ENCODE measurements around the gene FOXM1. TPM values are rescaled to one million over a fixed set of nuclear protein-coding genes. Genes with fewer than 3 reads are reported as not detected.

The FOXM1 gene
- total RNA-seq, 6 experiments from 2014 or later: 41.9 to 96.4 (median 89.6) TPM

DNA sequence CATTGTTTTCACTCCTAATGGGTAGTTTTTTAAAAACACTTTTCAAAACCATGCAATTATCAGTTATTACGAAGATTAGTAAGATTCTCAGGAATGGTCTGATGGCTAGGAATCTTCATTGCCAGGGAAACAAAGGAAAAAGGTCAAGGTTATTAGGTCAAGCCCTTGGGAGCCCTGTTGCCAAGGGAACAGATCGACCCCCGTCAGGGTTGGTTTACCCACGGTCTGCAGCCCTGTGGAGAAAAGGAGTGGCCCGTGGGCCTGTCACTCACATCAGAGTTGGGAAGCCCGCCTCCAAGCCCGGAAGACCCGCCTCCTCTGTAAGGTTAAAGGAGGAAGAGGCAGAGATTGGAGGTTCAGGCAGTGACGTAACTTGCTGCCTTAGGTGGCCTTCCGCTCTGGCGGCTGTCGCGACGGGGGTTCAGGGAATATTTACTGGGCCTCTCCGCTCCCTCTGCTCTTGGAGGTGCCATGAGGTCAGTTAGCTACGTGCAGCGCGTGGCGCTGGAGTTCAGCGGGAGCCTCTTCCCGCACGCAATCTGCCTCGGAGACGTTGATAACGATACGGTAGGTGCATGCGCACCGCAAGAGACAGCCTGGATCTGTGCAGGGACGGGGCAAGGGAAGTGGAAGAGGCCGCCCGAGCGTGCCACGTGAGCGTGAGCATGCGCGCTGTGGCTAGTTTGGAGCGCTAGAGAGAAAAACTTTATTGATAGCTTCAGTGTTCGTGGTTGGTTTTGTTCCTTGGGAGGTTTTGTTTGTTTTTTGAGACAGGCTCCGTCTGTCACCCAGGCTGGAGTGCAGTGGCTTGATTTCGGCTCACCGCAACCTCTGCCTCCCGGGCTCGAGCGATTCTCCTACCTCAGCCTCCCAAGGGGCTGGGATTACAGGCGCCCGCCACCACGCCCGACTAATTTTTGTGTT is 64.4 kb downstream of the FOXM1 start, which contains the start of gene ITFG2:
Gene ITFG2, plus strand, starts transcription at position 379 of the 924 bp plus-strand sequence. Its CDS starts 93 bp downstream, at position 472.
- Mint-ChIP-seq H3K9me3 (no peaks in the 10 kb centered on the region), H3K36me3 (ENCODE audit: low read depth) (0 out of 2 replicates have a peak, but pooled peaks cover under 1% of the 10 kb centered on the region), H3K4me3 (peak within 1 kb of the TSS; percentile 98), H3K27me3 (ENCODE audit: insufficient read depth) (peaks cover 2% of the 10 kb centered on the region; the same call in 1 of the 2 replicates), H3K27ac (peak within 1 kb of the TSS; percentile 98), H3K4me1 (ENCODE audit: low read depth) (peaks cover 22% of the 10 kb centered on the region)
- peak; percentile 98 for DNase-seq
- TF ChIP-seq, protein P1, sequence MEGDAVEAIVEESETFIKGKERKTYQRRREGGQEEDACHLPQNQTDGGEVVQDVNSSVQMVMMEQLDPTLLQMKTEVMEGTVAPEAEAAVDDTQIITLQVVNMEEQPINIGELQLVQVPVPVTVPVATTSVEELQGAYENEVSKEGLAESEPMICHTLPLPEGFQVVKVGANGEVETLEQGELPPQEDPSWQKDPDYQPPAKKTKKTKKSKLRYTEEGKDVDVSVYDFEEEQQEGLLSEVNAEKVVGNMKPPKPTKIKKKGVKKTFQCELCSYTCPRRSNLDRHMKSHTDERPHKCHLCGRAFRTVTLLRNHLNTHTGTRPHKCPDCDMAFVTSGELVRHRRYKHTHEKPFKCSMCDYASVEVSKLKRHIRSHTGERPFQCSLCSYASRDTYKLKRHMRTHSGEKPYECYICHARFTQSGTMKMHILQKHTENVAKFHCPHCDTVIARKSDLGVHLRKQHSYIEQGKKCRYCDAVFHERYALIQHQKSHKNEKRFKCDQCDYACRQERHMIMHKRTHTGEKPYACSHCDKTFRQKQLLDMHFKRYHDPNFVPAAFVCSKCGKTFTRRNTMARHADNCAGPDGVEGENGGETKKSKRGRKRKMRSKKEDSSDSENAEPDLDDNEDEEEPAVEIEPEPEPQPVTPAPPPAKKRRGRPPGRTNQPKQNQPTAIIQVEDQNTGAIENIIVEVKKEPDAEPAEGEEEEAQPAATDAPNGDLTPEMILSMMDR (IDR thresholded peaks at IDR 0.05): no peak

DNA sequence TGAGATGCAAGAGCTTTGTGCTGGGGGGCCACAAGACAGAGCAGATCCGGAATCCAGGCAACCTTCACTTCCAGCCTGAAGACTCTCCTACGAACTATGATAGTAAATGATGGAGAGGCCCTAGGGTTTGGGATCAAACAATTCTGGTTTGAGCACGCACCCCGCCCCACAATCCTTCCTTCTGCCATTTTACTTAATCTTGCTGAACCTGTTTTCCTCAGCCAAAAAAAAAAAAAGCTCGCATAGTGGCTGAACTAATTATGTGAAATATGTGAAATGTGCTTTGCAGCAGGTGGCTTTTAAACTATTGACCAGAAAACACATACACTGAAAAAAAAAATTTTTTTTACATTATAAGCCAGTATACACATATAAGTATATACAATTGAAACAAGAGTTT is 65.2 kb downstream of the FOXM1 start:
- peaks cover 22% of the 10 kb centered on the region for H3K4me1 Mint-ChIP-seq (ENCODE audit: low read depth)
- H3K27ac Mint-ChIP-seq: no peak overlapping the region; the same call in 1 of the 2 replicates
- H3K9me3 Mint-ChIP-seq: no peaks in the 10 kb centered on the region
- no peak for DNase-seq
- 0 out of 2 replicates have a peak, but pooled peaks cover 5% of the 10 kb centered on the region for H3K36me3 Mint-ChIP-seq (ENCODE audit: low read depth)
- TF ChIP-seq, protein P1 (IDR thresholded peaks at IDR 0.05): no peak
- H3K4me3 Mint-ChIP-seq: peak overlapping the region; percentile 98
- peaks cover 2% of the 10 kb centered on the region; the same call in 1 of the 2 replicates for H3K27me3 Mint-ChIP-seq (ENCODE audit: insufficient read depth)

Other genes starting within 250 kb of the FOXM1 start
- gene FKBP4, start 82.2 kb downstream of the FOXM1 start, total RNA-seq (2021; fragmentation: NEBNext Ultra II Directional; extraction: Animal tissue kit (Norgen Biotek cat#: 25700)): 100 to 1,000 TPM in 1 of 6 experiments, 10 to 100 TPM in 5; 62.3 to 105 (median 69.1) TPM
- gene ITFG2, start 64.5 kb downstream of the FOXM1 start, total RNA-seq (2021; fragmentation: NEBNext Ultra II Directional; extraction: Animal tissue kit (Norgen Biotek cat#: 25700)): 10 to 100 TPM; 17.0 to 21.1 (median 19.6) TPM
- not detected for gene NRIP2, start 42.1 kb downstream of the FOXM1 start, total RNA-seq (2021; fragmentation: NEBNext Ultra II Directional; extraction: Animal tissue kit (Norgen Biotek cat#: 25700))
- not detected for gene TEX52, start 20.1 kb downstream of the FOXM1 start, total RNA-seq (2021; fragmentation: NEBNext Ultra II Directional; extraction: Animal tissue kit (Norgen Biotek cat#: 25700))
- gene RHNO1, start within 50 bp of the FOXM1 start, total RNA-seq (2021; fragmentation: NEBNext Ultra II Directional; extraction: Animal tissue kit (Norgen Biotek cat#: 25700)): 10 to 100 TPM; 25.4 to 47.3 (median 39.7) TPM
- gene TULP3, start 13.7 kb upstream of the FOXM1 start, total RNA-seq (2021; fragmentation: NEBNext Ultra II Directional; extraction: Animal tissue kit (Norgen Biotek cat#: 25700)): 10 to 100 TPM; 25.8 to 34.0 (median 31.6) TPM
- 10 to 100 TPM; 22.2 to 26.2 (median 24.7) TPM for gene TEAD4, start 82.2 kb upstream of the FOXM1 start, total RNA-seq (2021; fragmentation: NEBNext Ultra II Directional; extraction: Animal tissue kit (Norgen Biotek cat#: 25700))
- gene TSPAN9, start 200.2 kb upstream of the FOXM1 start, total RNA-seq (2021; fragmentation: NEBNext Ultra II Directional; extraction: Animal tissue kit (Norgen Biotek cat#: 25700)): 10 to 100 TPM; 18.1 to 35.8 (median 22.7) TPM

Data from HFFc6 (cell line).